Coronary artery (tissue), 2 donors: Measurements from ENCODE around the gene PPP1R14D.
"Not testable (repeated sequence)": the region's sequence is repeated elsewhere in the genome, so short reads cannot be mapped to it uniquely, and the experiment has no call there.

Source experiments
- DNase-seq: peaks from one replicate; pipeline ENCODE4 v3.0.0-alpha.2; 2017; ENCODE audit warnings: low spot score
- H3K27ac ChIP-seq, 2 donors: fragments of 200-600 bp; sonication (generic); one replicate each; pipeline ENCODE4 v1.5.1; 2016 to 2019
- H3K4me3 ChIP-seq: fragments of 200-600 bp; sonication (generic); 2 replicates; pipeline ENCODE4 v1.5.1; 2016; ENCODE audit warnings: mild to moderate bottlenecking, moderate library complexity
- TF ChIP-seq, protein P1 (sequence below): fragments of 200-600 bp; sonication (generic); IDR thresholded peaks from one replicate; pipeline ENCODE4 v1.5.1; 2019; ENCODE audit warnings: antibody characterized with exemption

PPP1R14D gene

DNA sequence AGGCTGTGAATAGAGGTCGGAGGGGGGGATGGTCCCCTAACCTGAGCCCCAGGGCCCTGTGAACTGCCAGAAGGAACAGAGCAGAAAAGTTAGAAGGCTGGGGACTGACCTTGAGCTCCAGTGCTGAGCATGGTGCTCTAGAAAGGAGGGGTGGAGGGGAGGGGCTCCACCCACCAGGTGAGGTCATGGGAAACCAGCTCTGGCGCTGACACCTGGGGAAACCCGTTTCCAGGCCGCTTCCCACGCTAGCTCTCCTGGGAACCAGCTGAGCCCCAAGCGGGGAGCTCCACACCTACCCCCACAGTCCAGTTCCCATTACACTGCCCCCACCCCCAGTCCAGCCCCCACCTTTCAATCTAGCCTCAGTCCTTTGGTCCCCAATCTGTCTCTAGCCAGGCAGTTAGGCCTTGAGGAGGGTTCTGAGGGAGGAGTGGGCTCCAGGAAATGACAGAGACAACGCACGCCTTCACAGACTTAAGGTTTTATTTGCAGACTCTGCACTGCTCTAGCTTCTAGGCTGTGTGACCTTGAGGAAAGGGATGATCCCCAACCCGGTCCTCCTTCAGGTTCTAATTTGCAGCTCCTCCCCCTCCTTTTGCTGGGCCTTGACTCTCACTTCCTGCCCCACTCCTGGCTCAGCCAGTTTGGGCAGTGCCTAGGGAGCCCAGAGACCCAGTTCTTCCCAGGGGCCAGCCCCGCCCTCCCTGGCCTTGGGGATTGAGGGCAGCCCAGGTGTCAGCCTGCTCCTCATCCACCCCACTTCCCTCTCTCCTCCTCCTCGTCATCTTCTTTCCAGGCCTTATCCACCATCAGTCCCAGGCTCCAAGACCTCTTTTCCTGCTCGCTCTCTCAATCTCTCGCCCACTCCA, 43.5 kb upstream of the PPP1R14D start:
- no peak for DNase-seq
- TF ChIP-seq, protein P1, sequence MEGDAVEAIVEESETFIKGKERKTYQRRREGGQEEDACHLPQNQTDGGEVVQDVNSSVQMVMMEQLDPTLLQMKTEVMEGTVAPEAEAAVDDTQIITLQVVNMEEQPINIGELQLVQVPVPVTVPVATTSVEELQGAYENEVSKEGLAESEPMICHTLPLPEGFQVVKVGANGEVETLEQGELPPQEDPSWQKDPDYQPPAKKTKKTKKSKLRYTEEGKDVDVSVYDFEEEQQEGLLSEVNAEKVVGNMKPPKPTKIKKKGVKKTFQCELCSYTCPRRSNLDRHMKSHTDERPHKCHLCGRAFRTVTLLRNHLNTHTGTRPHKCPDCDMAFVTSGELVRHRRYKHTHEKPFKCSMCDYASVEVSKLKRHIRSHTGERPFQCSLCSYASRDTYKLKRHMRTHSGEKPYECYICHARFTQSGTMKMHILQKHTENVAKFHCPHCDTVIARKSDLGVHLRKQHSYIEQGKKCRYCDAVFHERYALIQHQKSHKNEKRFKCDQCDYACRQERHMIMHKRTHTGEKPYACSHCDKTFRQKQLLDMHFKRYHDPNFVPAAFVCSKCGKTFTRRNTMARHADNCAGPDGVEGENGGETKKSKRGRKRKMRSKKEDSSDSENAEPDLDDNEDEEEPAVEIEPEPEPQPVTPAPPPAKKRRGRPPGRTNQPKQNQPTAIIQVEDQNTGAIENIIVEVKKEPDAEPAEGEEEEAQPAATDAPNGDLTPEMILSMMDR, result no peak
- H3K27ac ChIP-seq, result no peak overlapping the region
- H3K4me3 ChIP-seq, result no peak overlapping the region

DNA sequence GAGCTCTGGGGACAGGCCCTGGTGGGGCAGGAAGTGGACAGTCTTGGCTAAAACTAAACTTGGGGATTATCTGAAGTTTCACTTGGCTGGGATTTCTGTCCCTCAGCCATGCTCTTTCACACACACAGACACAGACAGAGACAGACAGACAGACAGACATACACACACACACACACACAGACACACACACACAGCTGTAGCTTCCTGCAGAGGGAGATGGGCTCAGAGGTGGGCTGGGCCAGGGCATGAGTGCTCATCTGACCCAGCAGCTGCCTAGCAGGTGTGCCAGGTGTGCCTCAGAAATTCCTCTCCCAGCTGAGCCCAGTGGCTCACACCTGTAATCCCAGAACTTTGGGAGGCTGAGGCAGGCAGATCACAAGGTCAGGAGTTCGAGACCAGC, 42.2 kb upstream of the PPP1R14D start:
- Histone ChIP-seq H3K4me3 (no peak overlapping the region), H3K27ac (no peak overlapping the region)
- TF ChIP-seq, protein P1, result no peak
- no peak for DNase-seq

DNA sequence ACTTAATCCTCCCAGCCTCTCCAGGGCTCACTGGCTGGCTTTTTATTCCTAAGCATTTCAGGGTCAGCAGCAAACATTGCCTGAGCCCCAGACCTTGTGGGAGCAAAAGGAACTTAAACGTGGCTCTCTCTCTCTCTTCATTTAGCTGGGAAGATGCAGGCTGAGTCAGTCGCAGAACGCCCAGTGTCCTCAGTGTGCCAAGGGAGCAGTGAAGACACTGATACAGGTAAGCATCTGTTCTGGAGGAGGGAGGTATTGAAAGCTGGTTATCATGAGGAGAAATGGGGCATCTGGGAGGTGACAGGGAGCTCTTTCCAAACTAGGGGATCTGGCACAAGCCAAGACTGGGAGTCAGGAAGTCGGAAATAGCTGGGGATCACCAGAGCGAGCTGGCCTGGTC, 41.2 kb upstream of the PPP1R14D start:
- TF ChIP-seq, protein P1, result no peak
- Histone ChIP-seq H3K4me3 (no peak overlapping the region), H3K27ac (no peak overlapping the region)
- no peak for DNase-seq

- H3K4me3 ChIP-seq, result no peak overlapping the region
- H3K27ac ChIP-seq, result no peak overlapping the region
Measured at GRCh38 chr15:40867199-40867598, 38.7 kb upstream of the PPP1R14D start.

DNA sequence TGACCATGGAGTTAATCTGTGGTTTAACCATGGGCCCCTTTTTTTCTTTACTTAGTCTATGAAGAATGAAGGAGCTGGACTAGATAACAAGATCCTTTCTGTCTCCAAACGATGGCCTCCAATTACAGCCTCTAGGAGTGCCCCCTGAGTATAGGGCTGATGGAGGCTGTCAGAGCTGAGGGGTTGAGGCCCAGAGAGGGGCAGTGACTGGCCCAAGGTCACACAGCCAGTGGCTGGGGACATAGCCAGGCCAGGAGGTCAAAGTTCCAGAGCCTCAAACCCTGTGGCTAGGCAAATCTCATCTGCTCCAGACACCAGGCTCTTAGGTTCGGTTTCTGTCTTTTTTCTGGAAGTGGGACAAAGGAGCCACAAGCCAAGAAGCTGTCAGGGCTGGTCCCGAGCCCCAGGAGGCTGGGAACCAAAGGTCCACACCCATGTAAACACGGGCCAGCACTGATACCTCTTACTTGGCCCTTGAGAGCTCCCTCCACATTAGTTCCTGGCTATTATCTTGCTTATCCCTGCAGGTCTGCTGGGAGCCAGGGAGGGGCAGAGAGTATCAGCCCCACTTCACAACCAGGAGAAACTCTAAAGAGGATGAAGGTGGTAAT, 35.3 kb upstream of the PPP1R14D start:
- no peak overlapping the region for H3K27ac ChIP-seq
- TF ChIP-seq, protein P1, result no peak
- H3K4me3 ChIP-seq, result no peak overlapping the region
- DNase-seq, result no peak

More at GRCh38 chr15:40867199-40867598, 38.7 kb upstream of the PPP1R14D start:
- TF ChIP-seq, protein P1, result no peak
- no peak for DNase-seq

DNA sequence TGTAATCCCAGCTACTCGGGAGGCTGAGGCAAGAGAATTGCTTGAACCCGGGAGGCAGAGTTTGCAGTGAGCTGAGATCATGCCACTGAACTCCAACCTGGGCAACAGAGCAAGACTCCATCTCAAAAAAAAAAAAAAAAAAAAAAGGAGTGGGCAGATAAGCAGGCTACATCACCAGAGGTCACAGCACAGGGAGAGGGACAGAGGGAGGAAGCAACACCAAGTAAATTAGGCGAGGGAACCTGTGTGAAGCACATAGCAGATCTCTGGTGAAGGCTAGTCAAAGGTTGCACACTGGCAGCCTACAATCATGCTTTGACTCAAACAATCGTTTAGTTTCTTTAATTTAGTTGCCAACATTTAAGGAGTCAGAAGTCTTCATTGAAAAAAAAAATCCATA, 32.6 kb upstream of the PPP1R14D start:
- not testable (repeated sequence) for H3K27ac ChIP-seq, DNase-seq, H3K4me3 ChIP-seq

GRCh38 chr15:40859206-40859851, 30.8 kb upstream of the PPP1R14D start:
- TF ChIP-seq, protein P1, result peak; percentile 55
- no peak overlapping the region for H3K27ac ChIP-seq
- DNase-seq, result no peak
- no peak overlapping the region for H3K4me3 ChIP-seq
